ENCODE results near the gene NOXA1.

The NOXA1 gene

GRCh38 chr9:137452761-137453642, 29.8 kb downstream of the NOXA1 start:
- TF ChIP-seq CTCF (IDR thresholded peaks at IDR 0.05; ENCODE audit: low read depth, low read length, missing control alignments): no peak
- no peak for DNase-seq (ENCODE audit: low read depth)
- H3K4me3 ChIP-seq (ENCODE audit: low read depth, low read length): no peak overlapping the region

- no peak overlapping the region for H3K4me3 ChIP-seq (ENCODE audit: low read depth, low read length)
- DNase-seq (ENCODE audit: low read depth): no peak
- TF ChIP-seq CTCF (IDR thresholded peaks at IDR 0.05; ENCODE audit: low read depth, low read length, missing control alignments): no peak
Observed at GRCh38 chr9:137453643-137454081, 30.5 kb downstream of the NOXA1 start.

GRCh38 chr9:137454145-137454596, 31.0 kb downstream of the NOXA1 start:
- H3K4me3 ChIP-seq (ENCODE audit: low read depth, low read length): peak overlapping the region; percentile 65
- no peak for TF ChIP-seq CTCF (IDR thresholded peaks at IDR 0.05; ENCODE audit: low read depth, low read length, missing control alignments)
- no peak for DNase-seq (ENCODE audit: low read depth)

GRCh38 chr9:137454597-137455358, 31.6 kb downstream of the NOXA1 start:
- no peak for DNase-seq (ENCODE audit: low read depth)
- TF ChIP-seq CTCF (IDR thresholded peaks at IDR 0.05; ENCODE audit: low read depth, low read length, missing control alignments): no peak
- peak overlapping the region; percentile 65 for H3K4me3 ChIP-seq (ENCODE audit: low read depth, low read length)

- H3K4me3 ChIP-seq (ENCODE audit: low read depth, low read length): no peak overlapping the region
- TF ChIP-seq CTCF (IDR thresholded peaks at IDR 0.05; ENCODE audit: low read depth, low read length, missing control alignments): no peak
- no peak for DNase-seq (ENCODE audit: low read depth)
Observed at GRCh38 chr9:137455359-137455991, 32.3 kb downstream of the NOXA1 start.

- no peak for TF ChIP-seq CTCF (IDR thresholded peaks at IDR 0.05; ENCODE audit: low read depth, low read length, missing control alignments)
- DNase-seq (ENCODE audit: low read depth): no peak
- no peak overlapping the region for H3K4me3 ChIP-seq (ENCODE audit: low read depth, low read length)
Observed at GRCh38 chr9:137456061-137456863, 33.1 kb downstream of the NOXA1 start.
